ENCODE results near the gene WDR37.
A peak's percentile ranks its signal among the peaks of the same experiment; 100 is the strongest.

Gene WDR37

DNA sequence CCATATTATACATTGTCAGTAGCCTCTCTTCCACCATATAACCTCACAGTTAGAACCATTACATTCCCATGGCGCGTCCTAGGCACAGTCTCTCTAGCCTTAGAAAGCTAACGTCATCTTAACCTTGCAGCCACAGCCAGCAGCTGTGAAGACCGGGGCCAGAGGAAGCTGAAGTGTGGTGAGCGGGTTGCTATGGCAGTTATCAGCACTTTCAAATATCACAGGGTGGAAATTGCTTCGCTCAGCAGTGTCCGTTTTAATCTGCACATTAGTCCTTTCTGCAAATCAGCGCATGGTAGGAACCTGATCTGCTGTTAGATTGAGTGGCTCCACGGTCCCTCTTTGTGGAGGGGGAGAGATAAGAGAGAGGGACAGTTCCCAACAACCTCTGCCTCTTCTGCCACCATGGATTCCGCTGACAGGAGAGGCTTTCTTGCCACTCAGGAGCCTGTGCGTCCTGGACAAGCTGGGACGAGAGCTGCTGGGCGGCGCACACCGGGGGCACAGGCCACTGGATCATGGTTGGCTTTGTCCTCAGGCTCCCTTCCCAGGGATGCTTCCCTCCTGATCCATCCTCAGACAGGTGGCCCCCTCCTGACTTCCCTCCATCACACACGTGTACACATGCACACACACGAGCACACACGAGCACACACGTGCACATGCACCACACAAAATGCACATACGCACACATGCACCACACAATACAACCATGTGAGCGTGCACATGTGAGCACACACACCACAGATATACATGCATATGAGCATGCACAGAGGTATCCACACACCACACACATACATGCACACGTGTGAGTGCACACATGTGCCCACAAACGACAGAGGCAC lies 93.8 kb downstream of the WDR37 start:
- Histone ChIP-seq H3K4me1 (ENCODE audit: insufficient read depth, low read length) (peaks cover 42% of the 10 kb centered on the region), H3K4me3 (ENCODE audit: low read depth in 1 of 2, low read length in 2 of 2) (no peak overlapping the region), H3K9me3 (ENCODE audit: insufficient read depth, low read length, severe bottlenecking) (peaks cover 12% of the 10 kb centered on the region)

GRCh38 chr10:1150638-1150955 lies 94.4 kb downstream of the WDR37 start:
- Histone ChIP-seq H3K79me2 (ENCODE audit: insufficient read depth, low read length) (no peaks in the 10 kb centered on the region), H3K9ac (ENCODE audit: low read depth, low read length) (no peak overlapping the region), H3K36me3 (ENCODE audit: insufficient read depth, low read length) (no peaks in the 10 kb centered on the region), H3K4me2 (ENCODE audit: insufficient read depth, low read length) (no peak overlapping the region), H3K27me3 (ENCODE audit: insufficient read depth, low read length, poor library complexity) (no peaks in the 10 kb centered on the region), H4K20me1 (ENCODE audit: insufficient read depth, low read length) (no peaks in the 10 kb centered on the region), H2AFZ (ENCODE audit: low read depth, low read length) (no peak overlapping the region), H3K9me3 (ENCODE audit: insufficient read depth, low read length, severe bottlenecking) (peaks cover 11% of the 10 kb centered on the region), H3K27ac (ENCODE audit: low read length) (no peak overlapping the region), H3K4me1 (ENCODE audit: insufficient read depth, low read length) (peaks cover 48% of the 10 kb centered on the region), H3K4me3 (ENCODE audit: low read depth in 1 of 2, low read length in 2 of 2) (no peak overlapping the region)
- TF ChIP-seq EZH2 (IDR thresholded peaks at IDR 0.05; ENCODE audit: borderline replicate concordance, low read depth, low read length, severe bottlenecking) = no peak
- TF ChIP-seq, protein P1, sequence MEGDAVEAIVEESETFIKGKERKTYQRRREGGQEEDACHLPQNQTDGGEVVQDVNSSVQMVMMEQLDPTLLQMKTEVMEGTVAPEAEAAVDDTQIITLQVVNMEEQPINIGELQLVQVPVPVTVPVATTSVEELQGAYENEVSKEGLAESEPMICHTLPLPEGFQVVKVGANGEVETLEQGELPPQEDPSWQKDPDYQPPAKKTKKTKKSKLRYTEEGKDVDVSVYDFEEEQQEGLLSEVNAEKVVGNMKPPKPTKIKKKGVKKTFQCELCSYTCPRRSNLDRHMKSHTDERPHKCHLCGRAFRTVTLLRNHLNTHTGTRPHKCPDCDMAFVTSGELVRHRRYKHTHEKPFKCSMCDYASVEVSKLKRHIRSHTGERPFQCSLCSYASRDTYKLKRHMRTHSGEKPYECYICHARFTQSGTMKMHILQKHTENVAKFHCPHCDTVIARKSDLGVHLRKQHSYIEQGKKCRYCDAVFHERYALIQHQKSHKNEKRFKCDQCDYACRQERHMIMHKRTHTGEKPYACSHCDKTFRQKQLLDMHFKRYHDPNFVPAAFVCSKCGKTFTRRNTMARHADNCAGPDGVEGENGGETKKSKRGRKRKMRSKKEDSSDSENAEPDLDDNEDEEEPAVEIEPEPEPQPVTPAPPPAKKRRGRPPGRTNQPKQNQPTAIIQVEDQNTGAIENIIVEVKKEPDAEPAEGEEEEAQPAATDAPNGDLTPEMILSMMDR (IDR thresholded peaks at IDR 0.05; ENCODE audit: borderline replicate concordance, extremely low read depth, low read length, poor library complexity, severe bottlenecking) = no peak
- ATAC-seq (ENCODE audit: insufficient read depth, low read depth) (no peak), DNase-seq (no peak)

More for the DNA sequence above, 93.8 kb downstream of the WDR37 start:
- DNase-seq = peak; percentile 35
- Histone ChIP-seq H3K79me2 (ENCODE audit: insufficient read depth, low read length) (no peaks in the 10 kb centered on the region), H3K27me3 (ENCODE audit: insufficient read depth, low read length, poor library complexity) (no peaks in the 10 kb centered on the region), H3K36me3 (ENCODE audit: insufficient read depth, low read length) (no peaks in the 10 kb centered on the region), H2AFZ (ENCODE audit: low read depth, low read length) (no peak overlapping the region), H3K4me2 (ENCODE audit: insufficient read depth, low read length) (no peak overlapping the region), H4K20me1 (ENCODE audit: insufficient read depth, low read length) (no peaks in the 10 kb centered on the region), H3K27ac (ENCODE audit: low read length) (no peak overlapping the region; the same call in 1 of the 2 replicates), H3K9ac (ENCODE audit: low read depth, low read length) (no peak overlapping the region)
- peak; percentile 23; the same call in 2 of the 3 replicates for ATAC-seq (ENCODE audit: insufficient read depth, low read depth)
- TF ChIP-seq EZH2 (IDR thresholded peaks at IDR 0.05; ENCODE audit: borderline replicate concordance, low read depth, low read length, severe bottlenecking) = no peak
- TF ChIP-seq, protein P1 (IDR thresholded peaks at IDR 0.05; ENCODE audit: borderline replicate concordance, extremely low read depth, low read length, poor library complexity, severe bottlenecking) = no peak

DNA sequence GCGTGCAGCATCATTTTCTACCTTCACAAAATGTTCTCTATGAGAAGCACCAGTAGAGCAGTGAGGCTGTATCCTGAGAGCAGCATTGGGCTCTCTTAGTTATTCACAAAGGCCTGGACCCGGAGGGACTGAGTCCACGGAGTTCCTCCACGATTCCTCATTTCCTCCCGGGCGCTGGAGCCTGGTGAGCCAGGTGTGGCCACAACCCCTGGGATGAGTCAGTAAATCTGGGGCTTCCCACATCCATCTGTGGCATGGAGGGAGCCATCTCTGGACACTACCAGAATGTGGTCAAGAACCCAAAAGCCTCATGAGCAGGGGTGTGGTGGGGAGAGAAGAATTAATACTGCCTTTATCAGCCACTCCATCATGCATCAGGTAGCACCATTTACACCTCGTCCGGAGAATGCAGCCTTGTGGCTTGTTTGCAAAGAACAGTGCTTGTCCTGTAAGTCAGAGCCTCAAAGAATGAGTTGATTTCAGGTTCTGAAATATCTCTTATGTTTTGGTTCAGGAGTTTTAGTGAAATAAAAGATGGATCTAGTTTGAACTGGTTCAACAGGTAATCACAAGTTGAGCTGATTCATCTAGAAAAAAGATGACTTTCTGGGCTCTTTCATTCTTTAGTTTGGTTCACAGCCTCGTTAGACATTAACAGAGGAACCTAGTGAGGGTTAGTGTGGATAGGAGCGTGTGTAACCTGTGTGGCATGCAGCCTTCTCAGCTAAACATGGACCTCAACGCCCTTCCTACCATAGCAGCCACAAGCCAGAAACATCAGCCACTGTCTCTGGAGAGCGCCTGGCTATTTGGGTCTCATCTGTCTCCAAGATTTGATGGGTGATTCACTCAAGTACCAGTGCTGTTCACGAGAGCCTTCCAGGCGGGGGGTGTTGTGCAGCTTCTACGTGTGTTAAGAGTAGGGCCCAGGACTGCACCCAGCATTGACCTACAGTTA lies 95.2 kb downstream of the WDR37 start:
- no peak overlapping the region for H3K4me2 ChIP-seq (ENCODE audit: insufficient read depth, low read length)
- no peak overlapping the region for H3K27ac ChIP-seq (ENCODE audit: low read length)
- H3K4me3 ChIP-seq (ENCODE audit: low read depth in 1 of 2, low read length in 2 of 2) = no peak overlapping the region
- no peak overlapping the region for H2AFZ ChIP-seq (ENCODE audit: low read depth, low read length)
- H4K20me1 ChIP-seq (ENCODE audit: insufficient read depth, low read length) = no peaks in the 10 kb centered on the region
- H3K4me1 ChIP-seq (ENCODE audit: insufficient read depth, low read length) = peaks cover 53% of the 10 kb centered on the region
- H3K36me3 ChIP-seq (ENCODE audit: insufficient read depth, low read length) = no peaks in the 10 kb centered on the region
- peaks cover 3% of the 10 kb centered on the region for H3K9me3 ChIP-seq (ENCODE audit: insufficient read depth, low read length, severe bottlenecking)
- no peak for DNase-seq
- ATAC-seq (ENCODE audit: insufficient read depth, low read depth) = no peak
- H3K79me2 ChIP-seq (ENCODE audit: insufficient read depth, low read length) = no peaks in the 10 kb centered on the region
- TF ChIP-seq, protein P1 (IDR thresholded peaks at IDR 0.05; ENCODE audit: borderline replicate concordance, extremely low read depth, low read length, poor library complexity, severe bottlenecking) = no peak
- no peaks in the 10 kb centered on the region for H3K27me3 ChIP-seq (ENCODE audit: insufficient read depth, low read length, poor library complexity)
- H3K9ac ChIP-seq (ENCODE audit: low read depth, low read length) = no peak overlapping the region
